Measurements from ENCODE around the gene ATAD1. TPM values are rescaled to one million over a fixed set of nuclear protein-coding genes. Genes with fewer than 3 reads are reported as not detected.

The ATAD1 gene
- total RNA-seq, 1 experiment from 2014 or later, result 46.7 TPM

- TF ChIP-seq ZBTB43 (CRISPR knock-in tag; IDR thresholded peaks at IDR 0.05) (no peak), ZNF512 (CRISPR knock-in tag; IDR thresholded peaks at IDR 0.05; ENCODE audit: borderline replicate concordance) (no peak), FOXP1 (CRISPR knock-in tag; IDR thresholded peaks at IDR 0.05; ENCODE audit: borderline replicate concordance) (no peak), IRF1 (CRISPR knock-in tag; IDR thresholded peaks at IDR 0.05) (no peak)
Measured at GRCh38 chr10:87760195-87760905, 57.7 kb downstream of the ATAD1 start (continued).

- no peak overlapping the region for H3K27ac Mint-ChIP-seq
- no peak overlapping the region for H3K4me3 Mint-ChIP-seq
- H3K9me3 Mint-ChIP-seq, result no peaks in the 10 kb centered on the region
- ATAC-seq (no peak), DNase-seq (ENCODE audit: low spot score) (no peak)
- ChIA-PET POLR2A (interaction anchor here (0.9 kb wide), 1 partner anchor 9 kb away, joined by 5 read pairs; no protein-coding TSS in a partner anchor), CTCF (interaction anchor here (1.1 kb wide), 1 partner anchor 25 kb away, joined by 3 read pairs; no protein-coding TSS in a partner anchor)
- H3K4me1 Mint-ChIP-seq, result peaks cover 5% of the 10 kb centered on the region
- H3K36me3 Mint-ChIP-seq, result peaks cover 16% of the 10 kb centered on the region
- H3K27me3 Mint-ChIP-seq (ENCODE audit: low read depth), result no peaks in the 10 kb centered on the region
- TF ChIP-seq FOXK1 (CRISPR knock-in tag; IDR thresholded peaks at IDR 0.05), result no peak
- no peak for TF ChIP-seq E2F4 (CRISPR knock-in tag; IDR thresholded peaks at IDR 0.05; ENCODE audit: borderline replicate concordance, low read depth)
- TF ChIP-seq MYBL2 (CRISPR knock-in tag; IDR thresholded peaks at IDR 0.05), result no peak
- no peak for TF ChIP-seq ZSCAN18 (CRISPR knock-in tag; IDR thresholded peaks at IDR 0.05)
- no peak for TF ChIP-seq CREM (CRISPR knock-in tag; IDR thresholded peaks at IDR 0.05)
- no peak for TF ChIP-seq ETV6 (CRISPR knock-in tag; IDR thresholded peaks at IDR 0.05)
Measured at GRCh38 chr10:87759551-87759950, 58.5 kb downstream of the ATAD1 start.

- POLR2A ChIA-PET, result no interaction called here
- TF ChIP-seq EMX1 (CRISPR knock-in tag; IDR thresholded peaks at IDR 0.05) (no peak), NR2C2 (CRISPR knock-in tag; IDR thresholded peaks at IDR 0.05) (no peak), USF1 (CRISPR knock-in tag; IDR thresholded peaks at IDR 0.05) (no peak), E2F5 (CRISPR knock-in tag; IDR thresholded peaks at IDR 0.05) (no peak), ZBTB21 (CRISPR knock-in tag; IDR thresholded peaks at IDR 0.05; ENCODE audit: borderline replicate concordance) (no peak), MYBL2 (CRISPR knock-in tag; IDR thresholded peaks at IDR 0.05) (no peak), E2F1 (CRISPR knock-in tag; IDR thresholded peaks at IDR 0.05) (no peak), USF2 (CRISPR knock-in tag; IDR thresholded peaks at IDR 0.05) (no peak), FOXP4 (CRISPR knock-in tag; IDR thresholded peaks at IDR 0.05) (no peak)
- H3K27ac Mint-ChIP-seq, result no peak overlapping the region
- ATAC-seq (no peak), DNase-seq (ENCODE audit: low spot score) (no peak)
- CTCF ChIA-PET, result no interaction called here
- peaks cover 20% of the 10 kb centered on the region for H3K36me3 Mint-ChIP-seq
- peaks cover 5% of the 10 kb centered on the region for H3K4me1 Mint-ChIP-seq
- no peaks in the 10 kb centered on the region for H3K27me3 Mint-ChIP-seq (ENCODE audit: low read depth)
- H3K9me3 Mint-ChIP-seq, result no peaks in the 10 kb centered on the region
- no peak overlapping the region for H3K4me3 Mint-ChIP-seq
Measured at GRCh38 chr10:87757685-87758084, 60.3 kb downstream of the ATAD1 start.

Data from WTC11 (cell line).